ENCODE data around the gene INPP5A. TPM values are rescaled to one million over a fixed set of nuclear protein-coding genes. Genes with fewer than 3 reads are reported as not detected.
"Not testable (repeated sequence)": the region's sequence is repeated elsewhere in the genome, so short reads cannot be mapped to it uniquely, and the experiment has no call there.

Gene INPP5A
- total and polyA plus RNA-seq, 4 donors = 12.4 to 39.9 (median 28.2) TPM

GRCh38 chr10:132789659-132790148 lies 252.1 kb downstream of the INPP5A start:
- Histone ChIP-seq H3K27ac (ENCODE audit: low read depth in 1 of 2, low read length in 1 of 2) (no peak overlapping the region), H3K36me3 (ENCODE audit: control insufficient read depth in 4 of 4, insufficient read depth in 4 of 4, low read length in 4 of 4) (no peaks in the 10 kb centered on the region), H3K9ac (ENCODE audit: insufficient read depth in 1 of 2, low read length in 2 of 2) (no peak overlapping the region), H3K4me3 (no peak overlapping the region), H3K27me3 (ENCODE audit: control insufficient read depth in 3 of 3, insufficient read depth in 3 of 3, low read length in 2 of 3) (peaks cover 4 to 44% (median 26%) of the 10 kb centered on the region in 3 donors), H3K4me1 (ENCODE audit: control insufficient read depth in 5 of 5, insufficient read depth in 5 of 5, low read length in 5 of 5) (peaks cover 0 to 11% (median 0%) of the 10 kb centered on the region in 5 donors), H3K9me3 (ENCODE audit: control insufficient read depth in 4 of 4, insufficient read depth in 3 of 4, low read length in 3 of 4) (peaks cover 0 to 4% (median 0%) of the 10 kb centered on the region in 4 donors)
- 68 to 73% methylated on average over 15 of the region's 15 CpGs for WGBS, 2 donors
- no peak for ATAC-seq (ENCODE audit: insufficient read depth, low FRiP score)
- no peak for DNase-seq
- TF ChIP-seq CTCF (IDR thresholded peaks at IDR 0.05; ENCODE audit: control extremely low read depth, extremely low read depth) = no peak

- no peak for TF ChIP-seq CTCF (IDR thresholded peaks at IDR 0.05; ENCODE audit: control extremely low read depth, extremely low read depth)
- Histone ChIP-seq H3K4me3 (no peak overlapping the region), H3K9me3 (ENCODE audit: control insufficient read depth in 4 of 4, insufficient read depth in 3 of 4, low read length in 3 of 4) (peaks cover 0 to 2% (median 0%) of the 10 kb centered on the region in 4 donors), H3K4me1 (ENCODE audit: control insufficient read depth in 5 of 5, insufficient read depth in 5 of 5, low read length in 5 of 5) (peaks cover 0 to 10% (median 0%) of the 10 kb centered on the region in 5 donors), H3K27ac (ENCODE audit: low read depth in 1 of 2, low read length in 1 of 2) (no peak overlapping the region), H3K27me3 (ENCODE audit: control insufficient read depth in 3 of 3, insufficient read depth in 3 of 3, low read length in 2 of 3) (peaks cover 4 to 38% (median 26%) of the 10 kb centered on the region in 3 donors), H3K36me3 (ENCODE audit: control insufficient read depth in 4 of 4, insufficient read depth in 4 of 4, low read length in 4 of 4) (no peaks in the 10 kb centered on the region), H3K9ac (ENCODE audit: insufficient read depth in 1 of 2, low read length in 2 of 2) (no peak overlapping the region)
- DNase-seq (no peak), ATAC-seq (ENCODE audit: insufficient read depth, low FRiP score) (no peak)
- WGBS, 2 donors = 45 to 57% methylated on average over 7 of the region's 7 CpGs
Measured at GRCh38 chr10:132790470-132790869, 252.9 kb downstream of the INPP5A start.

GRCh38 chr10:132790934-132791829 lies 253.6 kb downstream of the INPP5A start:
- TF ChIP-seq CTCF (IDR thresholded peaks at IDR 0.05; ENCODE audit: control extremely low read depth, extremely low read depth) = no peak
- Histone ChIP-seq H3K4me3 (no peak overlapping the region), H3K9ac (ENCODE audit: insufficient read depth in 1 of 2, low read length in 2 of 2) (no peak overlapping the region), H3K4me1 (ENCODE audit: control insufficient read depth in 5 of 5, insufficient read depth in 5 of 5, low read length in 5 of 5) (peaks cover 0 to 8% (median 0%) of the 10 kb centered on the region in 5 donors), H3K27me3 (ENCODE audit: control insufficient read depth in 3 of 3, insufficient read depth in 3 of 3, low read length in 2 of 3) (peaks cover 4 to 36% (median 27%) of the 10 kb centered on the region in 3 donors), H3K9me3 (ENCODE audit: control insufficient read depth in 4 of 4, insufficient read depth in 3 of 4, low read length in 3 of 4) (peaks cover 0 to 2% (median 0%) of the 10 kb centered on the region in 4 donors), H3K27ac (ENCODE audit: low read depth in 1 of 2, low read length in 1 of 2) (no peak overlapping the region), H3K36me3 (ENCODE audit: control insufficient read depth in 4 of 4, insufficient read depth in 4 of 4, low read length in 4 of 4) (no peaks in the 10 kb centered on the region)
- DNase-seq (no peak), ATAC-seq (ENCODE audit: insufficient read depth, low FRiP score) (no peak)
- WGBS, 2 donors = 53 to 57% methylated on average over 31 of the region's 31 CpGs

GRCh38 chr10:132792099-132792498 lies 254.5 kb downstream of the INPP5A start:
- WGBS, 2 donors = 94 to 96% methylated on average over 27 to 33 of the region's 33 CpGs
- H3K27ac ChIP-seq (ENCODE audit: low read depth in 1 of 2, low read length in 1 of 2); H3K4me3 ChIP-seq; H3K4me1 ChIP-seq (ENCODE audit: control insufficient read depth in 5 of 5, insufficient read depth in 5 of 5, low read length in 5 of 5); DNase-seq; H3K36me3 ChIP-seq (ENCODE audit: control insufficient read depth in 4 of 4, insufficient read depth in 4 of 4, low read length in 4 of 4); ATAC-seq (ENCODE audit: insufficient read depth, low FRiP score); H3K9me3 ChIP-seq (ENCODE audit: control insufficient read depth in 4 of 4, insufficient read depth in 3 of 4, low read length in 3 of 4); H3K9ac ChIP-seq (ENCODE audit: insufficient read depth in 1 of 2, low read length in 2 of 2): not testable (repeated sequence)
- H3K27me3 ChIP-seq (ENCODE audit: control insufficient read depth in 3 of 3, insufficient read depth in 3 of 3, low read length in 2 of 3) = peaks cover 4 to 34% (median 26%) of the 10 kb centered on the region in 3 donors
